DND-41 (cell line): ENCODE results near the gene MR1.

Experiments
- ATAC-seq: fragments of 200-7000 bp; cut with Tn5 transposase; 3 replicates; pipeline ENCODE4 v1.9.1; 2021; ENCODE audit warnings: low read depth; ENCODE audit not compliant: insufficient read depth
- DNase-seq: peaks from one replicate; pipeline ENCODE4 v3.0.0-alpha.2; 2020
- H2AFZ ChIP-seq: 2 replicates; pipeline ENCODE4 v1.6.0; 2012; ENCODE audit warnings: low read depth, low read length
- H3K27ac ChIP-seq: 2 replicates; pipeline ENCODE4 v1.5.1; 2012; ENCODE audit warnings: low read length, inconsistent platforms
- H3K27me3 ChIP-seq: fragments of 200-600 bp; sonication (generic); 2 replicates; pipeline ENCODE4 v1.6.0; 2012; ENCODE audit warnings: low read length, mild to moderate bottlenecking, inconsistent platforms; ENCODE audit not compliant: insufficient read depth, poor library complexity
- H3K36me3 ChIP-seq: 2 replicates; pipeline ENCODE4 v1.5.1; 2012; ENCODE audit warnings: low read length, inconsistent platforms; ENCODE audit not compliant: insufficient read depth
- H3K4me1 ChIP-seq: 2 replicates; pipeline ENCODE4 v1.5.1; 2012; ENCODE audit warnings: mild to moderate bottlenecking, low read length; ENCODE audit not compliant: insufficient read depth
- H3K4me2 ChIP-seq: 2 replicates; pipeline ENCODE4 v1.6.0; 2012; ENCODE audit warnings: mild to moderate bottlenecking, moderate library complexity, low read length, inconsistent platforms; ENCODE audit not compliant: insufficient read depth
- H3K4me3 ChIP-seq, 2 experiments: fragments of 200-600 bp in 1 of 2; shearing (Covaris generic) in 1 of 2; 2 replicates each; pipeline ENCODE4 v1.5.1; 2012 to 2016; ENCODE audit warnings: inconsistent platforms in 2 of 2, low read length in 2 of 2, mild to moderate bottlenecking in 2 of 2, low read depth in 1 of 2, moderate library complexity in 1 of 2
- H3K79me2 ChIP-seq: 2 replicates; pipeline ENCODE4 v1.6.0; 2012; ENCODE audit warnings: low read length, inconsistent platforms; ENCODE audit not compliant: insufficient read depth
- H3K9ac ChIP-seq: 2 replicates; pipeline ENCODE4 v1.6.0; 2012; ENCODE audit warnings: low read depth, mild to moderate bottlenecking, inconsistent platforms, low read length, moderate library complexity
- H3K9me3 ChIP-seq: 2 replicates; pipeline ENCODE4 v1.5.1; 2012; ENCODE audit warnings: low read length, moderate library complexity, mild to moderate bottlenecking, inconsistent platforms; ENCODE audit not compliant: insufficient read depth, severe bottlenecking
- H4K20me1 ChIP-seq: 2 replicates; pipeline ENCODE4 v1.6.0; 2012; ENCODE audit warnings: low read length; ENCODE audit not compliant: insufficient read depth
- CTCF ChIP-seq: IDR thresholded peaks from 2 replicates; pipeline ENCODE4 v1.5.1; 2012; ENCODE audit warnings: borderline replicate concordance, low read length, moderate library complexity, mild to moderate bottlenecking; ENCODE audit not compliant: poor library complexity, severe bottlenecking; ENCODE audit errors: extremely low read depth
- EZH2 ChIP-seq: IDR thresholded peaks from 3 replicates; pipeline ENCODE4 v1.6.1; 2012; ENCODE audit warnings: borderline replicate concordance, low read depth, mild to moderate bottlenecking, moderate library complexity, low read length, inconsistent platforms; ENCODE audit not compliant: severe bottlenecking

The MR1 gene

GRCh38 chr1:181100015-181100905 lies 66.5 kb downstream of the MR1 start:
- Histone ChIP-seq H4K20me1 (no peaks in the 10 kb centered on the region), H3K9ac (peak overlapping the region; percentile 43), H3K36me3 (no peaks in the 10 kb centered on the region), H3K9me3 (no peaks in the 10 kb centered on the region), H3K27me3 (no peaks in the 10 kb centered on the region), H2AFZ (peak overlapping the region; percentile 33; the same call in 1 of the 2 replicates), H3K27ac (peak overlapping the region; percentile 78), H3K4me3 (peak overlapping the region in 1 of 2 experiments; percentile 5; a peak in 1 of 4 replicates), H3K4me2 (peak overlapping the region; percentile 57), H3K4me1 (peaks cover 94% of the 10 kb centered on the region), H3K79me2 (peaks cover 7% of the 10 kb centered on the region)
- TF ChIP-seq EZH2: no peak
- no peak for TF ChIP-seq CTCF
- ATAC-seq (no peak), DNase-seq (peak; percentile 53)

DNA sequence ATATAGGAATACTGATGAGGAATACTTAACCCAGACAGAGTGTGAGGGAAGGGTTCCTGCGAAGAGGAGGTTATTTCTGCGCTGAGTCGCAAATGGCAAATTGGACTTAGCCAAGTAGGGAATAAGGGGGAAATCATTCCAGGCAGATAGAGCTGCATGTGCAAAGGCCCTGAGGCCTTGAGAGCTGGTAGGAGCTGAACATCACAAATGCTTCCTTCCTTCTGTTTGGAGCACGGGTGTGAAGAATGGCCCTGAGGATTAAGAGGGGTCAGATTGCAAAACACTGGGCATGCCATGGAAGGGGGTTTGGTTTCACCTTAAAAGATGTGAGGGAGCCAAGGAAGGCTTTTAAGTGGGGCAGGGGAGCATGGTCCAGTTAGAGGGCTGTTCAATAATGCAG lies 67.2 kb downstream of the MR1 start:
- Histone ChIP-seq H3K9ac (peak overlapping the region; percentile 43), H3K4me2 (peak overlapping the region; percentile 57), H3K36me3 (no peaks in the 10 kb centered on the region), H3K4me1 (peaks cover 96% of the 10 kb centered on the region), H4K20me1 (no peaks in the 10 kb centered on the region), H3K79me2 (peaks cover 7% of the 10 kb centered on the region), H2AFZ (no peak overlapping the region), H3K4me3 (peak overlapping the region in 1 of 2 experiments; percentile 5; a peak in 2 of 4 replicates), H3K9me3 (no peaks in the 10 kb centered on the region), H3K27me3 (no peaks in the 10 kb centered on the region), H3K27ac (peak overlapping the region; percentile 78)
- DNase-seq: no peak
- no peak for ATAC-seq
- TF ChIP-seq EZH2 (no peak), CTCF (no peak)

DNA sequence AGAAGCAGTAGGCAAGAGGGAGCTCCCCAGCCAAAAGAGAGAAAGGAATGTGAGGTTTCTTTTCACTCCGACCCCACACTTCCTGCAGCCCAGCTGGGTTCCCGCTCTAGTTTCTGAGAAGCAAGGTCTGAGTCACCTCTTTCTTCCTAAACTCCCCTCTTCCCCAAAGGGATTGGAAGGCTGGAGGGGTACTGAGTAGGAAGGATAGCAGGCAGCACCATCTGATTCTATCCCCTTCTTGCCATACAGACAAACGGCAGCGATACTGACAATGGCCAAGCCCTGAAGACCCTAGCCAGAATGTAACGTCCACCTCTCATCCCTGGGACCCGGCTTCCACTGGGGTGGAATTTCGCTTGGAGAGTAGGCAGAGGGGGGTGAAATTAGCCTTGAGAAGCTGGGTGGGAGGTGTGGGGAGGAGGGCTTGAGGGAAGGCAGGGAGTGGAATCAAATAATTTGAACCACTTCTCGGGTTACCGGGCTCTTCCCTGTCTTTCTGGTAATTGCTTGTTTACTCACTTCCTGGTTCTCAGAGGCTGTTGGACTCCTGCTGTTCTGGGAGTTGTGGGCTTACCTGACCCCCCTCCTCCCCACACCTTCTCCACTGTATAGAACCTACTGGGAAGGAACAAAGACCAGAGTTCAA lies 67.9 kb downstream of the MR1 start:
- Histone ChIP-seq H3K36me3 (no peaks in the 10 kb centered on the region), H3K4me3 (no peak overlapping the region), H3K27me3 (peaks cover 3% of the 10 kb centered on the region), H3K4me2 (peak overlapping the region; percentile 57; the same call in 1 of the 2 replicates), H3K27ac (peak overlapping the region; percentile 78), H4K20me1 (no peaks in the 10 kb centered on the region), H3K9me3 (no peaks in the 10 kb centered on the region), H2AFZ (no peak overlapping the region), H3K9ac (peak overlapping the region; percentile 13; the same call in 1 of the 2 replicates), H3K79me2 (peaks cover 7% of the 10 kb centered on the region), H3K4me1 (peaks cover 92% of the 10 kb centered on the region)
- ATAC-seq (no peak), DNase-seq (peak; percentile 33)
- no peak for TF ChIP-seq CTCF
- TF ChIP-seq EZH2: no peak
